ENCODE measurements around the gene PRRC1.

PRRC1 gene

DNA sequence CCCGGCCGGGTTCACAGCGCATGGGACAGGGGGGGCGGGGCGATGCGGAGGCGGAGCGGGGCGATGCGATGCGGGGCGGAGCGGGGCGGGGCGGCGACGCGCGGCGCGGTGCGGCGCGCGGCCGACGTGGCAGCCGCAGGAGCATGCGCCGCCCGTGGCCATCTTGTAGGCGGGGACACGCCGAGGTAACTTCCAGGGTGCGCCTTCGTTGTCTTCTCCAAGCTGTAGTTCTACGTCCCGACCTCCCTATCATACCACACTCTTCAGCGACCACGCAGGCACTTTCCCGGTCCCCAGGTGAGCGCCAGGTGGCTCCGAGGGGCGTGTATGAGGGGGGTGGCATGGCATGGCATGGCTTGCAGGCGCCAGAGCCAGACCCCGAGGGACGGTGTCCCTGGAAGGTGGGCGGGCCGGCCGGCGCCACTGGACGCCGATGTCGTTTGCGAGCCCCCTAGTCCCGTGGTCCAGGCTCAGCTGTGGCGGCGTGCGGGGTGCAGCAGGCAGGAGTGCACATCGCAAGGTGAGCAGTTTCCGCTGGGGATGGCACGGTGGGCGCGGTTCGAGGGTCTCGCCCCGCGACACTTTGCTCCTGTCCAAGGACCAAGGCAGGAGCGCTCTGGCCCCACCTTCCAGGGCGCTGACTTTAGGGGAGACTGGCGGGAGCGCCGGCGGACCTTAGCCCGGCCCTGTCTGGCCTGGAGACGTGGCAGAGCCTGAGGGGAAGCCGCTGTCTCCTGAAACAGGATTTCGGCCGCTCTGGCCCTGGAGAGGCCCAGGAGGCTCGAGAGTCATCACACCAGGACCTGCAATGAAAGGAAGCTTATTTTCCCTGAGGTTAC is at the start of gene PRRC1:
Gene PRRC1 (plus strand): TSS at position 161 of the 839 bp plus-strand sequence. CDS start 5,840 bp downstream, outside the sequence.
- H3K4me3 ChIP-seq (ENCODE audit: control insufficient read depth, low read depth, low read length) = peak within 1 kb of the TSS; percentile 99
- peak; percentile 38 for DNase-seq (ENCODE audit: low read depth)
- TF ChIP-seq, protein P1, sequence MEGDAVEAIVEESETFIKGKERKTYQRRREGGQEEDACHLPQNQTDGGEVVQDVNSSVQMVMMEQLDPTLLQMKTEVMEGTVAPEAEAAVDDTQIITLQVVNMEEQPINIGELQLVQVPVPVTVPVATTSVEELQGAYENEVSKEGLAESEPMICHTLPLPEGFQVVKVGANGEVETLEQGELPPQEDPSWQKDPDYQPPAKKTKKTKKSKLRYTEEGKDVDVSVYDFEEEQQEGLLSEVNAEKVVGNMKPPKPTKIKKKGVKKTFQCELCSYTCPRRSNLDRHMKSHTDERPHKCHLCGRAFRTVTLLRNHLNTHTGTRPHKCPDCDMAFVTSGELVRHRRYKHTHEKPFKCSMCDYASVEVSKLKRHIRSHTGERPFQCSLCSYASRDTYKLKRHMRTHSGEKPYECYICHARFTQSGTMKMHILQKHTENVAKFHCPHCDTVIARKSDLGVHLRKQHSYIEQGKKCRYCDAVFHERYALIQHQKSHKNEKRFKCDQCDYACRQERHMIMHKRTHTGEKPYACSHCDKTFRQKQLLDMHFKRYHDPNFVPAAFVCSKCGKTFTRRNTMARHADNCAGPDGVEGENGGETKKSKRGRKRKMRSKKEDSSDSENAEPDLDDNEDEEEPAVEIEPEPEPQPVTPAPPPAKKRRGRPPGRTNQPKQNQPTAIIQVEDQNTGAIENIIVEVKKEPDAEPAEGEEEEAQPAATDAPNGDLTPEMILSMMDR (IDR thresholded peaks at IDR 0.05; ENCODE audit: control insufficient read depth, insufficient read depth, low read depth, low read length, missing control alignments) = no peak

DNA sequence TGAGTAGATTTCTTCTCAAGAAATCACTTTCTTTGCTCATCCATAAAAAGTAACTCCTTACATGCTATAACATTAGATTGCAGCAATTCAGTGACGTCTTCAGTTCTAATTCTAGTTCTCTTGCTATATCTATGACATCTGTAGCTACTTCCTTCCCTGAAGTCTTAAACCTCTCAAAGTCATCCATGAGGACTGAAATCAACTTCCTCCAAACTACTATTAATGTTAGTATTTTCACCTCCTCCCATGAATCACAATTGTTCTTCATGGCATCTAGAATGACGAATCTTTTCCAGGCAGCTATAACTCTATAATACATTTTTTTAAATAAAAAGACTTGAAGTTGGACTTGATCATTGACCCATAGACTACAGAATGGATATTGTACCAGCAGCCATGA is 46.2 kb upstream of the PRRC1 start:
- no peak for DNase-seq (ENCODE audit: low read depth)
- no peak overlapping the region for H3K4me3 ChIP-seq (ENCODE audit: control insufficient read depth, low read depth, low read length)
- TF ChIP-seq, protein P1 (IDR thresholded peaks at IDR 0.05; ENCODE audit: control insufficient read depth, insufficient read depth, low read depth, low read length, missing control alignments) = no peak

DNA sequence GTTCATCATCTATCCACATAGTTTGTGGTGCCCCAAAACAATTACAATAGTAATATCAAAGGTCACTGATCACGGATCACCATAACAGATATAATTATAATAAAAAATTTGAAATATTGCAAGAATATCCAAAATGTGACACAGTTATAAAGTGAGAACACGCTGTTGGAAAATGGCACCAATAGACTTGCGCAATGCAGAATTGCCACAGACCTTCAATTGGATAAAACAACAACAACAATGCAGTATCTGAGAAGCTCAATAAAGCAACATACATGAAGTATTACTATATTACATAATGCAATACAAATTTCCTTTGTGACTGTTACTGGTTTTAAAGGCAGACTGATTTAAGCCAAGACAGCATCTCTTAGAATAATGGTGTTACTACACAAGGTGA is 44.7 kb upstream of the PRRC1 start:
- DNase-seq (ENCODE audit: low read depth) = no peak
- TF ChIP-seq, protein P1 (IDR thresholded peaks at IDR 0.05; ENCODE audit: control insufficient read depth, insufficient read depth, low read depth, low read length, missing control alignments) = no peak
- no peak overlapping the region for H3K4me3 ChIP-seq (ENCODE audit: control insufficient read depth, low read depth, low read length)

DNA sequence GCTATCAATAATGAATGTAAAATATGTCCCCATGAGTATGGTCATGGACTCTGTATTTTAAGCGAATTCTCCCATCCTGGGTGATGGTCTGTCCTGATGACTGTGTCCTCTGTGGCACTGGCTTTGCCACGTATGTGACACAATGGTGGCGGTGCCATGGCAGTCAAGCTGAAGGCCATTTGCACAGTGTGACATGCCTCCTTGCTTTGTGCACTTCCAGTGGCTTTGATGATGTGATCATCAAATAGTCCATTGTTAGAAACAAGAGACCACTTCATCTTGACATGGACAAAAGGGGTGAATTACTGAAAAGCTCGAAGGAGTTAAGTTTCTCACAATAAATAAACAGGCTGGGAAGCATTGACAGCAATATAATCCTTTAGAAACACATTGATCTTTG is 31.0 kb upstream of the PRRC1 start:
- no peak overlapping the region for H3K4me3 ChIP-seq (ENCODE audit: control insufficient read depth, low read depth, low read length)
- no peak for DNase-seq (ENCODE audit: low read depth)
- TF ChIP-seq, protein P1 (IDR thresholded peaks at IDR 0.05; ENCODE audit: control insufficient read depth, insufficient read depth, low read depth, low read length, missing control alignments) = no peak

DNA sequence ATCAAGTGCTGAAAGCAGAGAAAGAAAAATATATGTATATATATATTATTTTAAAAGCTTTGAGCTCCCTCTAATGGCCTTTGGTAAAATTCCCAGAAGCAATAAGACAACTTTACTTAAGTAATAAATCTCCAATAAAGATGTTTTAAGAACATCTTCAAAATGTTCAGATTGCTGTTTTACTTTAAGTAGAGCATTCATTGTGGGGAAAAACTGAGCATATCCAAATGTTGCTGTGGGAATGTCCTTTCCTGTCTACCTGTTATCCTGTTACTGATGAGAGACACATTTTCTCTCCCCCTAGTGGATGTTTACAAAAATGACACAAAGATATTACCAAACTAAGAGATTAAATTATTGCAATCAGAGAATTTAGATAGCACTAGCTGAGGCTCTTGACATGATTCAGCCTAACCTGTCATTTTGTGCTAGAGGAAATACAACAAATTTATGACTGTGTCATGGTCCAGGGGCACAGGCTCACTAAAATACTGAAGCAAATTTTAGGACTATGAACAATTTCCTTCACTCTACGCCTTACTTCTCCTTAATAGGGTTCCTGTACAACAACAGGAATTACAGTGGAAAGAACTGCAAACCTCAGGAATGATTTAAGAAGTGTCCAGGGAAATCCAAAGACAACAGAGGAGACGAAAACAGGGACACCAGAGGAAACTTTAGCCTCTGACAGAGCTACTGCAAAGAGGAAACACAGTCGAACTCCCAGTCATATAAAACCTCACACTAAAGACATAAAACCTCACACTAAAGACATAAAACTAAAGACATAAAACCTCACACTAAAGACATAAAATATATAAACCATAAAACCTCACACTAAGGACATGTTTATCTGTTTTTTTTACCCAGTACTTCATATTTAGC is 24.3 kb upstream of the PRRC1 start:
- no peak overlapping the region for H3K4me3 ChIP-seq (ENCODE audit: control insufficient read depth, low read depth, low read length)
- TF ChIP-seq, protein P1 (IDR thresholded peaks at IDR 0.05; ENCODE audit: control insufficient read depth, insufficient read depth, low read depth, low read length, missing control alignments) = peak; percentile 62
- no peak for DNase-seq (ENCODE audit: low read depth)

DNA sequence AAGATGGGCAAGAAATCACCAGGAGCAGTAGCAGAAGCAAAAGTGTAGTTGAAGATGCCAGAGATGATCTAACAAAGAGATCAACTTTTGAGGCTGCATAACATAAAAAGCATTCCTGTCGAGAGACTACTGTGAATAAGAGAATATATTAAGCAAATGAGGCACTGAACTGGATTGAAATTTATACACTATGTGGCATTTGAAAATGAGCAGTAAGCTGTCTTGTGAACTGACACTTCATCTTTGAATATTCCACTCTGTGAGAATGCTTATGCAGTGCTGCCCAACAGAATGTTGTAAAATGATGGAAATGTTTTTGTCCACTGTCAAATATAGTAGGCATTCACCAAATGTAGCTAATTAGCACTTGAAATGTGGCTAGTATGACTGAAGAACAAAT is 18.9 kb upstream of the PRRC1 start:
- TF ChIP-seq, protein P1 (IDR thresholded peaks at IDR 0.05; ENCODE audit: control insufficient read depth, insufficient read depth, low read depth, low read length, missing control alignments) = no peak
- H3K4me3 ChIP-seq (ENCODE audit: control insufficient read depth, low read depth, low read length) = no peak overlapping the region
- no peak for DNase-seq (ENCODE audit: low read depth)
